NCI-H2227 (cell line): ENCODE measurements around the gene TLL2.

ENCODE experiments used
- DNase-seq: peaks from one replicate; lab custom pipeline; 2025; ENCODE audit not compliant: unreplicated experiment; lab: John Stamatoyannopoulos, UW

The TLL2 gene

GRCh38 chr10:96468845-96469244, 44.9 kb downstream of the TLL2 start:
- no peak for DNase-seq

- no peak for DNase-seq
These were observed 48.1 kb downstream of the TLL2 start for GRCh38 chr10:96465599-96465998.

- DNase-seq: no peak
These were observed 50.2 kb downstream of the TLL2 start for GRCh38 chr10:96463562-96463961.

GRCh38 chr10:96462606-96463151, 51.0 kb downstream of the TLL2 start:
- no peak for DNase-seq

GRCh38 chr10:96460316-96460715, 53.4 kb downstream of the TLL2 start:
- no peak for DNase-seq

- DNase-seq: no peak
These were observed 56.4 kb downstream of the TLL2 start for GRCh38 chr10:96457341-96457740.

GRCh38 chr10:96456296-96456840, 57.4 kb downstream of the TLL2 start:
- no peak for DNase-seq

- DNase-seq: no peak
These were observed 59.7 kb downstream of the TLL2 start for GRCh38 chr10:96453856-96454583.

- no peak for DNase-seq
These were observed 61.1 kb downstream of the TLL2 start for GRCh38 chr10:96452494-96453153.

- no peak for DNase-seq
These were observed 63.1 kb downstream of the TLL2 start for GRCh38 chr10:96450529-96451207.

GRCh38 chr10:96448558-96448957, 65.2 kb downstream of the TLL2 start:
- no peak for DNase-seq

GRCh38 chr10:96448021-96448457, 65.7 kb downstream of the TLL2 start:
- DNase-seq: peak; percentile 20

GRCh38 chr10:96446966-96447596, 66.6 kb downstream of the TLL2 start:
- DNase-seq: no peak

- no peak for DNase-seq
These were observed 71.6 kb downstream of the TLL2 start for GRCh38 chr10:96441987-96442643.

- DNase-seq: no peak
These were observed 72.3 kb downstream of the TLL2 start for GRCh38 chr10:96441322-96441885.

- DNase-seq: peak; percentile 76
These were observed 73.1 kb downstream of the TLL2 start for GRCh38 chr10:96440361-96441292.

- DNase-seq: no peak
These were observed 74.0 kb downstream of the TLL2 start for GRCh38 chr10:96439725-96440124.

- DNase-seq: no peak
These were observed 77.7 kb downstream of the TLL2 start for GRCh38 chr10:96436035-96436434.
